Activated CD8-positive, alpha-beta T cell treated with anti-CD3 and anti-CD28 coated beads for 36 hours (primary cell): Measurements from ENCODE around the gene EIF5. TPM values are rescaled to one million over a fixed set of nuclear protein-coding genes. Genes with fewer than 3 reads are reported as not detected.

ENCODE experiments used
- ATAC-seq: fragments of 200-7000 bp; cut with Tn5 transposase; one replicate; pipeline ENCODE4 v1.10.0; 2021; ENCODE audit warnings: mild to moderate bottlenecking, moderate library complexity
- CTCF ChIA-PET: fragments of 350-600 bp; sonication (Branson Sonifier 250); formaldehyde crosslinking; loops from one replicate; lab custom pipeline; 2021; ENCODE audit warnings: antibody characterized with exemption; lab: Charles Lee
- POLR2A ChIA-PET: fragments of 350-600 bp; sonication (Branson Sonifier 250); formaldehyde crosslinking; loops from one replicate; lab custom pipeline; 2021; ENCODE audit warnings: antibody characterized with exemption; lab: Charles Lee
- DNase-seq: peaks from one replicate; pipeline ENCODE4 v3.0.0-alpha.2; 2020
- H3K27ac Mint-ChIP-seq: one replicate; pipeline ENCODE4 v1.8.0; 2021; ENCODE audit warnings: mild to moderate bottlenecking, mixed read lengths
- H3K27me3 Mint-ChIP-seq: one replicate; pipeline ENCODE4 v1.8.0; 2021; ENCODE audit warnings: mixed read lengths
- H3K36me3 Mint-ChIP-seq: one replicate; pipeline ENCODE4 v1.8.0; 2021; ENCODE audit warnings: low read depth, mixed read lengths
- H3K4me1 Mint-ChIP-seq: one replicate; pipeline ENCODE4 v1.8.0; 2021; ENCODE audit warnings: low read depth, mixed read lengths
- H3K4me3 Mint-ChIP-seq: one replicate; pipeline ENCODE4 v1.8.0; 2021; ENCODE audit warnings: mild to moderate bottlenecking, moderate library complexity, mixed read lengths
- H3K9me3 Mint-ChIP-seq: one replicate; pipeline ENCODE4 v1.8.0; 2021; ENCODE audit warnings: mixed read lengths
- CTCF ChIP-seq: fragments of 200-600 bp; IDR thresholded peaks from one replicate; pipeline ENCODE4 v1.8.0; 2022; ENCODE audit warnings: antibody characterized with exemption, mild to moderate bottlenecking
- intact Hi-C: fragments of 100-400 bp; cut with micrococcal nuclease; formaldehyde crosslinking; loops from one replicate; pipeline ENCODE4 v1.10.0; 2022
- total RNA-seq, 2 experiments: library from RNA; stranded (reverse); gene quantifications; one replicate each; pipeline ENCODE4 v1.2.3, GENCODE V29; 2021

The EIF5 gene
- total RNA-seq, 2 experiments from 2014 or later = 202 to 207 TPM

DNA sequence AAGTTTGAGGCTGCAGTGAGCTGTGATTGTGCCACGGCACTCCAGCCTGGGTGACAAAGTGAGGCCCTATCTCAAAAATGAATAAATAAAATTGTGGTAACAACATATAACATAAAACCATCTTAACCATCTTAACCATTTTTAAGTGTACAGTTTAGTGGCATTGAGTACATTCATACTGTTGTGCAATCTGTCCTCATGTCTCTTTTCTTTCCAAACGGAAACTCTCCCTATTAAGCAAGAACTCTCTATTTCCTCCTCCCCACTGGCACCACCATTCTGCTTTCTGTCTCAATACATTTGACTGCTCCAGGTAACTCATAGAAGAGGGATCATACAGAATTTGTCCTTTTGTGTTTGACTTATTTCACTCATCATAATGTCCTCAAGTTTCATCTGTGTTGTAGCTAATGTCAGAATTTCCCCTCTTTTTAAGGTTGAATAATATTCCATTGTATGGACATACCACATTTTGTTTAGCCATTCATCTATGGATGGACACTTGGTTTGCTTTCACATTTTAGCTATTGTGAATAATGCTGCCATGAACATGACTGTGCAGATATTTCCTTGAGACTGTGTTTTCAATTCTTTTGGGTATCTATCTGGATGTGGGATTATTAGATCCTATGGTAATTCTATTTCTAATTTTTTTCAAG lies 46.8 kb downstream of the EIF5 start:
- Mint-ChIP-seq H3K4me3 (no peak overlapping the region), H3K4me1 (peaks cover 15% of the 10 kb centered on the region), H3K27me3 (peaks cover 5% of the 10 kb centered on the region), H3K9me3 (no peaks in the 10 kb centered on the region), H3K36me3 (peaks cover under 1% of the 10 kb centered on the region), H3K27ac (no peak overlapping the region)
- DNase-seq = no peak
- intact Hi-C loops = no loop called here
- CTCF ChIA-PET = interaction anchor here (2.4 kb wide), 1 partner anchor 10 kb away, joined by 14 read pairs; no protein-coding TSS in a partner anchor
- ATAC-seq = no peak
- POLR2A ChIA-PET = interaction anchor here (0.7 to 1.1 kb wide), 3 partner anchors 36 to 142 kb away, joined by 3 to 4 read pairs (median 3); no protein-coding TSS in a partner anchor
- TF ChIP-seq CTCF = no peak

- ChIA-PET CTCF (interaction anchor here (0.6 to 2.4 kb wide), 3 partner anchors 8 to 14 kb away, joined by 3 to 14 read pairs (median 3); no protein-coding TSS in a partner anchor), POLR2A (interaction anchor here (1.0 kb wide), 1 partner anchor 42 kb away, joined by 4 read pairs; no protein-coding TSS in a partner anchor)
- no peaks in the 10 kb centered on the region for H3K9me3 Mint-ChIP-seq
- no peak for TF ChIP-seq CTCF
- DNase-seq (no peak), ATAC-seq (no peak)
- H3K4me3 Mint-ChIP-seq = no peak overlapping the region
- H3K36me3 Mint-ChIP-seq = peaks cover 6% of the 10 kb centered on the region
- H3K27ac Mint-ChIP-seq = no peak overlapping the region
- peaks cover 5% of the 10 kb centered on the region for H3K27me3 Mint-ChIP-seq
- peaks cover 17% of the 10 kb centered on the region for H3K4me1 Mint-ChIP-seq
- intact Hi-C loops = no loop called here
These were observed 48.3 kb downstream of the EIF5 start for GRCh38 chr14:103382376-103382775.

DNA sequence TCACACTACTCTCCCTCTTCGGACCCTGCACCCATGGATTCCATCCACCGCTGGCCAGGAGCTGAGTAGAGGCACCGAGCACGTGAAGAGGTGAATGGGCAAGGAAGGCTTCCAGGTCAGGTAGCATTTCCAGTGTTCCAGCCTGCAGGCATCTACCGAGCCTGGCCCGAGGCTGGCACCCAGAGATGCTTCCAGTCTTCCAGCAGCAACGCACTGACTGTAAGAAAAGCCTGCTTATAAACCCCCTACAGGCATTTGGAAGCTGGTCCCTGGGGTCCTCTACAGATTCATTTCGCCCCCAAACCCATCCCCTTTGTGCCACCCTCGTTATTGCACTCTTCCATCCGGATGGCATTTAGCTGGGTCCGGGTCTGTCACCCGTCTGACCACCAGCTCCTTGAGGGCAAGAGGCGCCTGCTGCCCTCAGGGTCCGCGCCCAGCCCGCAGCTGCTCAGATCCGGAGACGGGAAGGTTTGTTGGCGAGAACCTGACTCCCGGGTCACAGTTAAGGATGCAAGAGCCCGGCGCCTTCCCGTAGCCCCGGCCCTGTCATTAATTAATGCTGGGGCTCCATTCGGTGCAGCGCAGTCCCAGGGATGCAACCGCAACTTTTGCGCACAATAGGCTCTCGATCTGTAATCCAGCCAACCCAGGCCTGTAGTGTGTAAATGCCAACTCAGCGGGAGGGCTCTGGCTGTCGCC lies 50.6 kb downstream of the EIF5 start:
- Mint-ChIP-seq H3K4me1 (peaks cover 30% of the 10 kb centered on the region), H3K36me3 (peaks cover 13% of the 10 kb centered on the region), H3K9me3 (no peaks in the 10 kb centered on the region), H3K27me3 (peaks cover 4% of the 10 kb centered on the region), H3K4me3 (peak overlapping the region; percentile 99), H3K27ac (peak overlapping the region; percentile 88)
- intact Hi-C loops = loop anchor here (5.0 kb wide), 1 partner anchor 47 kb away; no protein-coding TSS in a partner anchor
- DNase-seq = no peak
- CTCF ChIA-PET = interaction anchor here (0.8 to 1.7 kb wide), 5 partner anchors 8 to 31 kb away, joined by 3 to 5 read pairs (median 3); no protein-coding TSS in a partner anchor
- TF ChIP-seq CTCF = no peak
- POLR2A ChIA-PET = interaction anchor here (0.7 to 1.9 kb wide), 9 partner anchors 11 to 55 kb away, joined by 3 to 10 read pairs (median 4); no protein-coding TSS in a partner anchor
- ATAC-seq = no peak

GRCh38 chr14:103385152-103385928 lies 51.3 kb downstream of the EIF5 start, which contains the start of gene MARK3:
Gene MARK3 (plus strand): TSS chr14:103385415. CDS start chr14:103386030, 615 bp downstream.
- DNase-seq (peak; percentile 98), ATAC-seq (peak; percentile 90)
- TF ChIP-seq CTCF = no peak
- POLR2A ChIA-PET = interaction anchor here (0.6 to 1.9 kb wide), 8 partner anchors 12 to 56 kb away, joined by 3 to 10 read pairs (median 4); no protein-coding TSS in a partner anchor
- Mint-ChIP-seq H3K4me3 (peak within 1 kb of the TSS; percentile 99), H3K36me3 (peaks cover 16% of the 10 kb centered on the region), H3K27me3 (peaks cover 4% of the 10 kb centered on the region), H3K4me1 (peaks cover 34% of the 10 kb centered on the region), H3K9me3 (no peaks in the 10 kb centered on the region), H3K27ac (peak within 1 kb of the TSS; percentile 93)
- CTCF ChIA-PET = interaction anchor here (0.6 to 1.7 kb wide), 4 partner anchors 7 to 22 kb away, joined by 3 to 5 read pairs (median 3); no protein-coding TSS in a partner anchor
- intact Hi-C loops = loop anchor here (5.0 kb wide), 1 partner anchor 48 kb away; no protein-coding TSS in a partner anchor
